Stimulated activated naive CD8-positive, alpha-beta T cell treated with anti-CD3 and anti-CD28 coated beads, Interleukin-15, Interleukin-2, amounts not matched to agents 100 U/mL and 50 U/mL, for 24 hours (primary cell): ENCODE results near the gene DMGDH.
A peak's percentile ranks its signal among the peaks of the same experiment; 100 is the strongest.

ENCODE experiments used
- ATAC-seq: fragments of 150-1000 bp; cut with Tn5 transposase; one replicate; pipeline ENCODE4 v1.10.0; 2021
- DNase-seq: peaks from one replicate; pipeline ENCODE4 v3.0.0; 2021

The DMGDH gene

GRCh38 chr5:79069488-79070349 lies at the start of gene DMGDH, which contains the start of gene BHMT2:
DMGDH (minus strand) TSS chr5:79069674; CDS start chr5:79069620, 54 bp downstream.
BHMT2 (plus strand) TSS chr5:79069767; CDS start chr5:79069783, 16 bp downstream.
- DNase-seq = peak; percentile 13
- ATAC-seq = peak; percentile 59

GRCh38 chr5:79112703-79113058 lies 43.2 kb upstream of the DMGDH start:
- no peak for ATAC-seq
- DNase-seq = no peak

GRCh38 chr5:79111960-79112702 lies 42.7 kb upstream of the DMGDH start:
- DNase-seq = peak; percentile 9
- peak; percentile 23 for ATAC-seq

DNA sequence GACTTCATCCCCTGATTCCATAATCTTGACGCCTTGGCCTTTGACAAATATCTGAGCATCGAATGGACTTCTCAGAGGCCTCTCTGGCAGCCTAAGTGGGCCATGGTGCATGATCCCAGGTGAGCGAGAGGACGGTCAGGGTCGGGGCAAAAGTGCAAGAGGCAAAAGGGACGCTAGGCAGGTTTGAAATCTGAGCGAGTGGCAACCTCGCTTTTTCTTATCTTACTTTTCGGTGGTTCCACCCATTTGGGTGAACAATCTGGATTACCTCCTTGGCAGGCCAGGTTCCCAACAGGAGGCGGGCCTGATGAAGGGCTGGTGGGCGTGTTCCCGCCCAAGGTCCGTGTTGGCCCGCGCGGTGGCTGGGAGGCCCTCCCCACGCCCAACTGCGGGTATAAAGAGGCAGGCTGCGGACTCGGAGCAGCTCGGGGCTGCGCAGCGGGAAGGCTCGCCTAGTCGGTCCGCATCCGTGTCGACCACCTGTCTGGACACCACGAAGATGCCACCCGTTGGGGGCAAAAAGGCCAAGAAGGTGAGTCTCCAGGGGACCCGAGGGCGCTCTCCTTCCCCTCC lies 42.0 kb upstream of the DMGDH start, which contains the start of gene BHMT:
Gene BHMT, plus strand, starts transcription at position 423 of the 573 bp plus-strand sequence. Its CDS starts 77 bp downstream, at position 500.
- DNase-seq (no peak), ATAC-seq (no peak)

- ATAC-seq (peak; percentile 55), DNase-seq (peak; percentile 40)
These were observed 40.3 kb upstream of the DMGDH start for GRCh38 chr5:79109527-79110492.

- DNase-seq = no peak
- ATAC-seq = no peak
These were observed 39.3 kb upstream of the DMGDH start for GRCh38 chr5:79108792-79109191.

GRCh38 chr5:79108086-79108485 lies 38.6 kb upstream of the DMGDH start:
- DNase-seq = no peak
- ATAC-seq = no peak

- DNase-seq = no peak
- ATAC-seq = no peak
These were observed 37.7 kb upstream of the DMGDH start for GRCh38 chr5:79107020-79107796.

- no peak for ATAC-seq
These were observed 36.4 kb upstream of the DMGDH start for GRCh38 chr5:79105868-79106267.

DNA sequence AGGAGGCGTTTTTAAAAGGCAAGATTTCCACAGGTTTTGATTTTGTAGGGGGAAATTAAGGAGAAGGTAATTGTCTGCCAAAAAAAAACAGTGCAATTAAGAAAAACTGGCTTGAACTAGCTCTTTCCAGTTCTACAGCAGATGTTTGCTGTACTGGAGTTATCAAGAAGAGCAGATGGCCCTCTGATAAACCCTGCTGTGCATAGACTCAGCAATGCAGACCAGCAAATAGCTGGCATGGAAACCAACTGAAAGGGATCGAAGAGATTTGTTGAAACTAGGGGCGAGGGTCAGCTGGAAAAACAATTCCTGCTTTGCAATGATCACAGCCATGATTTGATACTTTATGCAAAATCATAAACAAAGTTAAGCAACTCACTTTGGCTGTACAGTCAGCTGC lies 24.3 kb upstream of the DMGDH start:
- ATAC-seq = no peak
- DNase-seq = no peak

More at GRCh38 chr5:79105868-79106267, 36.4 kb upstream of the DMGDH start:
- no peak for DNase-seq

- no peak for DNase-seq
- ATAC-seq = no peak
These were observed 21.6 kb upstream of the DMGDH start for GRCh38 chr5:79091064-79091463.

DNA sequence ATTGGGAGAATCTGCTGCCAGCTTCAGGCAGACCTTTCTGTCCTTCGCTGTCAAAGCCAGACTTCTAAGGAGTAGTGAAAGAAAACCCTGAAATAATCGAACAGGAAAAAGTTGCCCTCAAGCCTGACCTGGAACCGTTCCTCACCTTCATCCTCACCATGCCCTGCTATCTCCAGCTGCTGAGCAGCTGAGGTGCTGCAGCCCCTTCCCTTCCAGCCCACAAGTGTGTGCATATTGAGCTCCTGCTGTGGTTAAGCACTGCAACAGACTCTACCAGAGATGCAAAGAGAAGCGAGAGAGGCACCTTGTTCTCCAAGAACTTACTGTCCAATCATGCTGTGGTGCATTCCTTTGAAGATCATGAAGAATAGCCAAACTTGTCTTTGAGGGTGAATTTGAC lies 19.0 kb upstream of the DMGDH start:
- ATAC-seq = no peak
- no peak for DNase-seq

- no peak for ATAC-seq
- no peak for DNase-seq
These were observed 16.6 kb upstream of the DMGDH start for GRCh38 chr5:79086116-79086515.

GRCh38 chr5:79081779-79082178 lies 12.3 kb upstream of the DMGDH start:
- DNase-seq (no peak), ATAC-seq (no peak)

DNA sequence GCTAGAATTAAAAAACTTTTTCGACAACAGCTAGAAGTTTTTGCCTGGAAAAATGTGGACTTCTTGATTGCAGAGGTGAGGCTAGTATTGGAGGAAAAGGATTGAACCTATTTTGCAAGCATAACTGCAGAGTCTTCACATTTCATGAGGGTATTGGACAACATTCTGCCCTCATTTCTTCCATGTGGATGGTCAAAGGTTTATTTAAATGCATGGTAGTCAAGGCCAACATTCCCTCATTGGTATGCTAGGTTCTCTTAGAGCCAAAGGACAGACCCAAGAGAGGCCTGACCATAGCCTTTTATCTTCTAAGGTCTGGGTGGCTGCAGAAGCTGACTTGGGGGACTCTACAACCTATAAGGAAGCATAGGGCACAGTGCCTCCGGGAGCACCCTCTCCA lies 11.3 kb upstream of the DMGDH start:
- DNase-seq (no peak), ATAC-seq (no peak)

DNA sequence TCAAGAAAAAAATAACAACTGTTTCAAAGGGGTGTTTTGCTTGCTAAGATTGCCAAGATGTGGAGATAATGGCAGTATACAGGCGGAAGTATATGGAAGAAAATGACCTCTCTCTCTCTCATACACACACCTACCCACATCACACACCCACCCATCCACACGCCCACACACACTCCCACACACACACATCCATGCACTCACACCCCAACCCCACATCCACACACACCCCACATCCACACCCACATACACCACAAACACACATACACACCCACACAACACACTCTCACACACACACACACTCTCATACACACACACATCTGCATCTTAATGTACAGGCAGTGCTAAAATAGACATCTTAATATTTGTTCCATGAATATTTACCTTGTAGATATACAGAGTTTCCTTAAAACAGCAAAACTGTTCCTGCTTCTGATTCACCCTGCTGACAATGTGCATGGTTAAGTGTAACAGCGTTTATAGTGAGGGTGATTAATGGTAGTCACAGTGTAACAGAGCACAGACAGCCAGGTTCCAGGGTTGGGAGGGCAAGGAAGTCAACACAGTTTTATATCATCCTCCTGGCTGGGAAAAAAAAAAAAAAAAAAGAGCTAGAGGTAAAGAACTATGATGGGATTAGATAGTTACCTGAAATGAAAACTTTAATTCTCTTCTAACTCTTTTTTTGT lies 8.3 kb upstream of the DMGDH start:
- DNase-seq (no peak), ATAC-seq (no peak)

DNA sequence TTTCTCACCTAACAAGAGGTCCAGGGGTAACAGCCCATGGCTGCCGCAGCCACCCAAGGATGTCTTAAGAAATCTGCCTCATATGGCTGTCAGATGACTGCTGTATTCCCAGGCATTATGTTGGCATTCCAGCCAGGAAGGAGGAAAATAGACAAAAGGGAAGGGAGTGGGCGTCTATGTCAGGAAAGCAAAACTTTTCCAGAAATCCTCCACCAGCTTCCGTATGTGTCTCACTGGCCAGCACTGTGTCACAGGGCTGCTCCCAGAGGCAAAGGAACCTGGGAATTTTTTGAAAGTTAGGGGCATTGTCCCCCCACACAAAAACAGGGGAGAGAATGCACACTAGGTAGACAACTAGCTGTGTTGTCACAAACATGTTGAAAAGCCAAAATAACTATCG lies 7.3 kb upstream of the DMGDH start:
- ATAC-seq (no peak), DNase-seq (no peak)

- DNase-seq (no peak), ATAC-seq (no peak)
These were observed 6.4 kb upstream of the DMGDH start for GRCh38 chr5:79075646-79076426.

GRCh38 chr5:79074641-79075040 lies 5.2 kb upstream of the DMGDH start:
- ATAC-seq (peak; percentile 65), DNase-seq (no peak)

- ATAC-seq (no peak), DNase-seq (no peak)
These were observed 835 bp upstream of the DMGDH start for GRCh38 chr5:79070350-79070667.
